ENCODE measurements around the gene COX6B1.
A peak's percentile ranks its signal among the peaks of the same experiment; 100 is the strongest.
"Not testable (repeated sequence)": the region's sequence is repeated elsewhere in the genome, so short reads cannot be mapped to it uniquely, and the experiment has no call there.

Gene COX6B1

DNA sequence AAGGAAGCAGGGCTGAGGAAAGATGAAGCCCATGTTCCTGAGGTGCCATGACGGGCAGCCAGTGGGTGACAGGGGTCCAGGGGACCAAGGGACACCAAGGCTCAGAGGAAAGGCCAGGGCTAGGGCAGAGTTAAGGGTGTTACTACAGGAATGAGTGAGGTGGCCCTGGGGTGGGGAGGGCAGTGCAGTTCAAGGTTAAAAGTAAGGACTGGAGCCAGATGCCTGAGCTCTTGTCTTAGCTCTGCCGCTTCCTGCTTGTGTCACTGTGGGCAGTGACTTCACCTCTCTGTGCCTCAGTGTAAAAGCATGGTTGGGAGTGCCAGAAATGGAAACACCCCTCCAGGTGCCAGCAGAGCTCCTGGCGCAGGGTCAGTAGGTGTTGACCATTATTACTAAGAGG is 11.5 kb upstream of the COX6B1 start:
- no peak for DNase-seq

DNA sequence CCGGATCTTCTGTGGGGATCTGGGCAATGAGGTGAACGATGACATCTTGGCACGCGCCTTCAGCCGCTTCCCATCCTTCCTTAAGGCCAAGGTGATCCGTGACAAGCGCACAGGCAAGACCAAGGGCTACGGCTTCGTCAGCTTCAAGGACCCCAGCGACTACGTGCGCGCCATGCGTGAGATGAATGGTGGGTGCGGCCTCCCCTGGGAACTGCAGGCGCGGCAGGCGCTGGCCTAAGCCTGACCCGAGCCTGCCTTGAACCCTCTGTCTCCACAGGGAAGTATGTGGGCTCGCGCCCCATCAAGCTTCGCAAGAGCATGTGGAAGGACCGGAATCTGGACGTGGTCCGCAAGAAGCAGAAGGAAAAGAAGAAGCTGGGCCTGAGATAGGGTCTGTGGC is 11.0 kb upstream of the COX6B1 start:
- DNase-seq = no peak

DNA sequence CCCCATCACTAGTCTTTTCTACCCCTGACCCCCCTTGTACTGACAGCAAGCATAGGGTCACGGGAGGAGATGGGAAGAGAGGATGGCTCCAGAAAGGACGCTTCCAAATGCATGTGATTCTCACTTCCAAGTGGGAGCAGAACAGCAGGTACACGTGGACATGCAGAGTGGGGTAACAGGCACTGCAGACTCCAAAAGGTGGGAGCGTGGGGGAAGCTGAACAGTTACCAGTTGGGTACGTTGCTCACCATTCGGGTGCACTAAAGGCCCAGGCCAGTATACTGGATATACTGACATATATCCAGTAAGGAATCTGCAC is 8.8 kb upstream of the COX6B1 start:
- no peak for DNase-seq

DNA sequence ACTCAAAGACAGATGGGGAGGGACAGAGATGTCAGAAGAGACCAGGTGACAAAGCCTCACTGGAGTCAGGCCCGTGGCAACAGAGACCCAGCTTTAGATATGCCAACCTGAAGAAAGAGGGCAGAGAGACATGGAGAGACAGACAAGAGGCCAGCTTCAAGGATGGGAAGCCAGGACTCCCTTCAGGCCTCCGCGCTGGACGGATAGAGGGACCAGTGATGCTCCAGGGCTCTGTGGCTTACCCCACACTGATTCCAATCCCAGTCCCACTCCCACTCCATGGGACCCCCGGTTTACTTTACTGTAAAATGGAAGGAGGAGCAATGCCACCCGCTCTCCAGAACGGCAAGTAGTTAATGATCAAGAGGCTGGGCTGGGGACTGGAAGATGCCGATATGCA is 8.3 kb upstream of the COX6B1 start:
- no peak for DNase-seq

DNA sequence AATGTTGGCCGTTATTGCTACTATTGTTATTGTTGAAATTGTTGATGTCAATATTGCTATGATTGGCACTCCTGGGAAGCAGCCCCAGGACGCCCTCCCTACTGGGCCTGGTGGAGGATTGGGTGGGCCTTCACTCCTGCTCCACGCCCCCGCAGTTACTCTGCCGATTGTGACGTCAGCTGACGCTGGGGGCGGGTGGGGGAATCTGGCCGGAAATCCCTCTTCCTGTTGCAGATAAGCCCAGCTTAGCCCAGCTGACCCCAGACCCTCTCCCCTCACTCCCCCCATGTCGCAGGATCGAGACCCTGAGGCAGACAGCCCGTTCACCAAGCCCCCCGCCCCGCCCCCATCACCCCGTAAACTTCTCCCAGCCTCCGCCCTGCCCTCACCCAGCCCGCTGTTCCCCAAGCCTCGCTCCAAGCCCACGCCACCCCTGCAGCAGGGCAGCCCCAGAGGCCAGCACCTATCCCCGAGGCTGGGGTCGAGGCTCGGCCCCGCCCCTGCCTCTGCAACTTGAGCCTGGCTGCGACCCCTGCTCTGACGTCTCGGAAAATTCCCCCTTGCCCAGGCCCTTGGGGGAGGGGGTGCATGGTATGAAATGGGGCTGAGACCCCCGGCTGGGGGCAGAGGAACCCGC is 6.5 kb upstream of the COX6B1 start, which contains the start of gene ETV2:
ETV2 (plus strand) TSS at position 231 of the 637 bp plus-strand sequence. CDS start 716 bp downstream, outside the sequence.
- peak; percentile 53 for DNase-seq

DNA sequence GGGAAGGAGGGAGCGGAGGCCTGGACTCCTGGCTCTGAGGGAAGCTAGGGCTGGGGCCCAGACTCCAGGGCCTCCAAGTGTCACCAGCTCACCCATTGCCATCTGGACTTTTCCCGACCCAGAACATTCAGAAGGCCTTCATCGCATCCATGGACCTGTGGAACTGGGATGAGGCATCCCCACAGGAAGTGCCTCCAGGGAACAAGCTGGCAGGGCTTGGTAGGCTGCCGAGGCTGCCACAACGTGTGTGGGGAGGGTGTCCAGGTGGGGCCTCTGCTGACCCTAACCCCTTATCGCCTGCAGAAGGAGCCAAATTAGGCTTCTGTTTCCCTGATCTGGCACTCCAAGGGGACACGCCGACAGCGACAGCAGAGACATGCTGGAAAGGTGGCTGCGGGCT is 5.8 kb upstream of the COX6B1 start:
- no peak for DNase-seq

DNA sequence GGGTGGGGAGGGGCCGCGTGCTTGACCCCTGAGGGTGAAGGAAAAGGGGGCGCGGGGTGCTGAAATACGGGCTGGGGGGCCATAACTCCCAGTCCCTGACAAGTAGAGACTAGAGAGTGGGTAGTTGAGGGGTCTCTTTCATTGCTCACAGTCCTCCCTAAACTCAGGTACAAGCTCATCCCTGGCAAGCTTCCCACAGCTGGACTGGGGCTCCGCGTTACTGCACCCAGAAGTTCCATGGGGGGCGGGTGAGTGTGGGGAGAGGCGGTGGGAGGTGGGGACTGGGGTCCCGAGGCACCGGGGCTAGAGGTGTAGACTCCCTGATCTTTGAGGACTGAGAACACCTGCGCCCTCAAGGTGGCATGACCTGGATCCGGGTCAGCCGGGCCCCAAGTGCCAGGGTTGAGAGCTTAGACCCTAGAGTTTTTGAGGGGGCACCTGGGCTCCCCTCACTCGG is 5.3 kb upstream of the COX6B1 start:
- no peak for DNase-seq

DNA sequence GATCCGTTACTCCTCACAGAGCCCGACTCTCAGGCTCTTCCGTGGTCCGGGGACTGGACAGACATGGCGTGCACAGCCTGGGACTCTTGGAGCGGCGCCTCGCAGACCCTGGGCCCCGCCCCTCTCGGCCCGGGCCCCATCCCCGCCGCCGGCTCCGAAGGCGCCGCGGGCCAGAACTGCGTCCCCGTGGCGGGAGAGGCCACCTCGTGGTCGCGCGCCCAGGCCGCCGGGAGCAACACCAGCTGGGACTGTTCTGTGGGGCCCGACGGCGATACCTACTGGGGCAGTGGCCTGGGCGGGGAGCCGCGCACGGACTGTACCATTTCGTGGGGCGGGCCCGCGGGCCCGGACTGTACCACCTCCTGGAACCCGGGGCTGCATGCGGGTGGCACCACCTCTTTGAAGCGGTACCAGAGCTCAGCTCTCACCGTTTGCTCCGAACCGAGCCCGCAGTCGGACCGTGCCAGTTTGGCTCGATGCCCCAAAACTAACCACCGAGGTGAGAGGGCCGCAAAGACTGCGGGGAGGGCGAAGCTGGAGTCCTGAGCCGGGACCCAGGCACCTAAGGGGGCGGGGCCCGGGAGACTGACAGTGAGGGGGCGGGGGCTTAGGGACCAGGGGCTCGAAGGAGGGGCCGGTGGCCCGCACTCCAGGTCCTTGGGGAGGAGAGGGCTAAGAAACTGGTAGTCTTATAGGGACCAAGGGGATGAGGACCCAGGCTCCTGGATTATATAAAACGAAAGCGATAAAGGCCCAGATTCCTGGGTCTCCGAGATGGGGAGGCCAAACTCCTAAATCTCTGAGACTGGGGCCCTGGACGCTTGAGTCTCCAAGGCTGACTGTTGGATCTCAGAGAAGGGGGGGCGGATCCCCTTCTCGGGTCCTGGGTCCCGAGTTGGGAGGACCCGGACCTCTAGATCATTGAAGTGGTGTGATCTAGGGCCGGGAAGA is 4.6 kb upstream of the COX6B1 start:
- DNase-seq = peak; percentile 67

DNA sequence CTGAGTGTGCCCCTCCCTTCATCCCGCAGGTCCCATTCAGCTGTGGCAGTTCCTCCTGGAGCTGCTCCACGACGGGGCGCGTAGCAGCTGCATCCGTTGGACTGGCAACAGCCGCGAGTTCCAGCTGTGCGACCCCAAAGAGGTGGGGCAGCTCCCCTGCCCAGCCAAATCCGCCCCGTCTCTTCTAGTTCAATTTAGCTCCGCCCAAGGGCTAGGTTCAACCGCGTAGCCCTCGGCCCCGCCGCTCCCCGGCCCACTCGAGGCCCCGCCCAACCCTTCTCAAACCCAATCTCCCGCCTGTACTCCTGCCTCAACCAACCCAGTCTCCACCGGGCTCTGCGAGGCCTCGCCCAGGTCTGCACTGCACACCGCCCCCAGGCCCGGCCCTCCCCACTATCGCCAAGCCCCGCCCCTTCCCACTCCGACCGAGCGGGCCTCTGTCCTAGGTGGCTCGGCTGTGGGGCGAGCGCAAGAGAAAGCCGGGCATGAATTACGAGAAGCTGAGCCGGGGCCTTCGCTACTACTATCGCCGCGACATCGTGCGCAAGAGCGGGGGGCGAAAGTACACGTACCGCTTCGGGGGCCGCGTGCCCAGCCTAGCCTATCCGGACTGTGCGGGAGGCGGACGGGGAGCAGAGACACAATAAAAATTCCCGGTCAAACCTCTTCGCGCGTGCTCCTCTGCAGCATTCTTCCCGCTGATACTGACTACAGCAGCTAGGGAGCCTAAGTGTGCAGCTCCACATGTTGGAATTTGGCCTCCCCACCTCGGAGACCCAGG is 3.7 kb upstream of the COX6B1 start:
- peak; percentile 96 for DNase-seq

DNA sequence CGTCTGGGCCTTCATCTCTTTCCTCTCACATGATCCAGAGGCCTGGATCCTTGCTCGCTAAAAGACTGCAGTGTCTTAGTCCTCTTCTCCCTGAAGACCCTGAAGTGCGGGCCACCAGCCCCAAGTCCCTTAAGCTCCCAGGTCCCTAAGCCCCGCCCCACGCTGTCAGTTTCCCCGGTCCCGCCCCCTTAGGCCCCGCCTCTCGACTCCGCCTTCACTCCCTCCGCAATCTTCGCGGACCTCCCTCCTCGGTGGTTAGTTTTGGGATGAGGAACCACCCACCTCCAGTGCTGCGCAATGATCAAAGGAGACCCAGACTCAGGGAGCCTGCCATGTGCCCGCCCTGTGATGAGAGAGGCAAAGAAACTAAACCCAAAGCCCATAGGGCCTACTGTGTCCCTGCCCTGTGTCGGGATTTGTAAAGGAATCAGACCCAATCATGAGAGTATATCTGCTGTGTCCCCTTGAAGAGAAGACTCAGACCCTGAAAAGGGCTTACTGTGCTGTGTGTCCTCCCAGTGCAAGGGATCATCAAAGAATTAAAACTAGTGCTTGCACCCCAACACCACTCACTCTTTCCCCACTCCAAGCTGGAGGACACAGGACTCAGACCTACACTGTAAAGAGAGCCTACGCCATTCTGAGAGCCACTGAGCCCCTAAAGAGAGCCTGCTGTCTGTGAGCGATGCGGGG is 3.0 kb upstream of the COX6B1 start:
- DNase-seq = peak; percentile 74

DNA sequence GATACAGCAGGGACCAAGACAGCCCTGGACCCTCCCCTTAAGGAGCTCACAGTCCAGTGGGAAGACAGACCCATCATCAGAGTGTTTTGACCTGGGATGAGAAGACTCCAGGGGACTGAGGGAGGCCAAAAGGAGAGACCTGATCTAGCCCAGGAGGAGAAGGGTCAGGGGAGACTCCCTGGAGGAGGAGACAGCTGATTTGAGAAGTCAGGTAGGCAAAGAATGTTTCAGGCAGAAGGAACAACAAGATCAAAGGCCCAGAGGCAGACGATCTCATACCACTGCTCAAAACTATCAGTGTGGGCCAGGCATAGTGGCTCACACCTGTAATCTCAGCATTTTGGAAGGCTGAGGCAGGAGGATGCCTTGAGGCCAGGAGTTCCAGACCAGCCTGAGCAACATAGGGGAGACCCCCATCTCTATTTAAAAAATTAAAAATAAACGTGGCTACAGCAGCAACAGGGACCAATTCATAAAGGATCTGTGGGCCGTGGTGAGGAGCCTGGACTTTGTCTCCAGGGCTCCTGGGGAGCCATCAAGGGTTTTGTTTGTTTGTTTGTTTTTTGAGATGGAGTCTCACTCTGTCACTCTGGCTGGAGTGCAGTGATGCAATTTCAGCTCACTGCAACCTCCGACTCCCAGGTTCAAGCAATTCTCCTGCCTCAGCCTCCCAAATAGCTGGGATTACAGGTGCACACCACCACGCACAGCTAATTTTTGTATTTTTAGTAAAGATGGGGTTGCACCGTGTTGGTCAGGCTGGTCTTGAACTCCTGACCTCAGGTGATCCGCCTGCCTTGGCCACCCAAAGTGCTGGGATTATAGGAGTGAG is 2.2 kb upstream of the COX6B1 start:
- DNase-seq = no peak

DNA sequence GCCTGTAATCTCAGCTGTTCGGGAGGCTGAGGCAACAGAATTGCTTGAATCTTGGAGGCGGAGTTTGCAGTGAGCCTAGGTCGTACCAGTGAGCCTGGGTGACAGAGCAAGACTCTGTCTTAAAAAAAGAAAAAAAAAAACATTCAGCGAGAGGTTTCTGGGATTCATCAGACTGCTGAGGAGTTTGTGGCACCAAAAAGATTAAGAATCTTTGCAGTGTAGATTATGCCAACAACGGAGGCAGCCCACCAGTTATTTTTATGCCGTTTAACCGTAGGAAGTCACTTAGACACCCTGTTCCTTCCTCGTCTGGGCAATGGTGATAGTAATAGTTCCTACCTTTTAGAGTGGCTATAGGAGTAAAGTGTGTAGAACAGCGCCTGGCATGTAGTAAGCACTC is 2.5 kb downstream of the COX6B1 start:
- DNase-seq = no peak

DNA sequence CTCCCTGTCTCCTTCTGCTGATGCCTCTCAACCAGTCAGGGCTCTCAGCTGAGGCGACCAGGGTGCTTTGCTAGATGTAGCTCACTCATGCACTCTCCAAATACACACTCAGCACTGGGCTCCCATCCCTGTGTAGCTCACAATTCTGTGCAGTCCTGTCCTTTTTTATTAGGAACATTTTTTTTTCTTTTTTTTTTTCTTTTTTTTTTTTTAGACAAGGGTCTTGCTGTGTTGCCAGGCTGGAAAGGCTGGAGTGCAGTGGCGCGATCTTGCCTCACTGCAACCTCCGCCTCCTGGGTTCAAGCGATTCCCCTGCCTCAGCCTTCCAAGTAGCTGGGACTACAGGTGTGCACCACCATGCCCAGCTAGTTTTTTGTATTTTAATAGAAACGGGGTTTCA is 6.7 kb downstream of the COX6B1 start:
- DNase-seq = not testable (repeated sequence)

DNA sequence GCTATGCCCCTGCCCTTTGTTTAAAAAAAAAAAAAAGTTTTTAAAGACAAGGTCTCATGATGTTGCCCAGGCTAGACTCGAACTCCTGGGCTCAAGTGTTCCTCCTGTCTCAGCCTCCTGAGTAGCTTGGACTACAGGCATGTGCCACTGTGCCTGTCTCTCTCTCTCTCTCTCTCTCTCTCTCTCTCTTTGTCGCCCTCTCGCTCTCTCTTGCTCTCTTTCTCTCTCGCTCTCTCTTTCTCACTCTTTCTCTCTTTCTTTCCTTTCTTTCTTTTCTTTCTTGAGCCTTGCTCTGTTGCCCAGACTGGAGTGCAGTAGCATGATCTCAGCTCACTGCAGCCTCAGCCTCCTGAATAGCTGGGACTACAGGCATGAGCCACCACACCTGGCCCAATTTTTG is 7.5 kb downstream of the COX6B1 start:
- DNase-seq = no peak

DNA sequence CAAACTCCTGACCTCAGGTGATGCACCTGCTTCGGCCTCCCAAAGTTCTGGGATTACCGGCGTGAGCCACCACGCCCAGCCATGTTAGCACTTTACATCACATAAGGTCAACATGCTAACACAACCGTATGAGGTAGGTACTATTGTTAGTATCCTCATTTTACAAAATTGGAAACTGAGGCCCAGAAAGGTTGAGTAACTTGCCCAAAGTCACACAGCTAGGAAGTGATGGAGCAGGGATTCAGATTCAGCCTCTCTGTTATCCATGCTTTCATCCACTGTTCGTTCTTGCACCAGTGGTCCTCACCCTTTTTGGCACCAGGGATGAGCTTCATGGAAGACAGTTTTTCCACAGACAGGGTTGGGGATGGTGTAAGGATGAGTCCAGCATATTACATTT is 8.6 kb downstream of the COX6B1 start:
- DNase-seq = no peak

DNA sequence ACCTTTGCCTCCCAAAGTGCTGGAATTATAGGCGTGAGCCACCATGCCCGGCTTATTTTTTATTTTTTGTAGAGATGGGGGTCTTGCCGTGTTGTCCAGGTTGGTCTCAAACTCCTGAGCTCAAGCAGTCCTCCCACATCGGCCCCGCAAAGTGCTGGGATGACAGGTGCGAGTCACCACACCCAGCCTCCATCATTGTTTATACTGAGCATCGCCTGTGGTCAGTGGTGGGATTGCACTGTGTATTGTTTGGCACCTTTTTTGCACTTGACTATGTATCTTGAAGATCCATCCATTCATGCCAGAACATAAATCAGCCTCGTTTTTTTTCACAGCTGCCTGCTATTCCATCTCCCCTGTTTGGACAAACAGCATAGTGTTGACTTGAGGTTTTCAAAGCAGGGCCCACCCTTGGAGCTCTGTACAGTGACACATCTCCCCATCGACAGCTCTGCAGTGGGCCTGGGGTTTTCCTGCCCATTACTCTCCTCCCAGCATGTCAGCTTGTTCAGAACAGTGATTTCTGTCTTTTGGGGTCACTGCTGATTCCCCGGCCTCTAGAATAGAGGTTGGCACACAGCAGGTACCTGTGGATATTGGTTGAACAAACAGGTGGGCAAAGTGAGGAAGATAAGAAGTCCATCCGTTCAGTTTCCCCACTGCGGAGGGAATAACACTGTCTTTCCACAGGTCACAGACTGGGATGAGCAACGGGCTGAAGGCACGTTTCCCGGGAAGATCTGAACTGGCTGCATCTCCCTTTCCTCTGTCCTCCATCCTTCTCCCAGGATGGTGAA is 10.0 kb downstream of the COX6B1 start:
- no peak for DNase-seq

DNA sequence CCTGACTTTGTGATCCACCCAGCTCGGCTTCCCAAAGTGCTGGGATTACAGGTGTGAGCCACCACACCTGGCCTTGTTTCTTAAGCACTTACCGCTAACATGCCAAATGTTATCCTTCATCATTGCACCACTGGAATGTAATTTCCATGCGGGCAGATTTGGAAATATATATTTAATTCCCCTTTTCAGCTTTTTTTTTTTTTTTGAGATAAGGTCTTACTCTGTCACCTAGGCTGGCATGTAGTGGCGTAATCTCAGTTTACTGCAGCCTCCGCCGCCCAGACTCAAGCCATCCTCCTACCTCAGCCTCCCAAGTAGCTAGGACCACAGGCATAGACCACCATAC is 13.8 kb downstream of the COX6B1 start:
- DNase-seq = no peak

DNA sequence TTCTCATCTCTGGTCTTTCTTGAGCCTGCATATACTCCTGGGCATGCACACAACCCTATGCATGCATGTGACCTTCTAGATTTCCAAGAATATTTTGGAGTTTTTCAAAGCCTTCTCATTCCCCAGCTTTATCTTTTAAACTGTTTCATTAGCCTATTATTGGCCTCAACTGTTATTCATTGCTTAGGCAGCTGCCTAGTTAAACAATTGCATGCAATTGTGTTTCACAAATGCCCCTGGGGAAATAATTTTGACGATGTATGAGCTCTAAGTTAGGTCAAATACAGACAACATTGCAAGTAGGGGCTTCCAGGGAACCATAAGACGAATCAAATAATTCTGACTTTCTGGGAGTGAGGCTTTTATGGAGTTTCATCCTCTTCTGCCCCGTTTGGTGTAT is 15.9 kb downstream of the COX6B1 start:
- no peak for DNase-seq

DNA sequence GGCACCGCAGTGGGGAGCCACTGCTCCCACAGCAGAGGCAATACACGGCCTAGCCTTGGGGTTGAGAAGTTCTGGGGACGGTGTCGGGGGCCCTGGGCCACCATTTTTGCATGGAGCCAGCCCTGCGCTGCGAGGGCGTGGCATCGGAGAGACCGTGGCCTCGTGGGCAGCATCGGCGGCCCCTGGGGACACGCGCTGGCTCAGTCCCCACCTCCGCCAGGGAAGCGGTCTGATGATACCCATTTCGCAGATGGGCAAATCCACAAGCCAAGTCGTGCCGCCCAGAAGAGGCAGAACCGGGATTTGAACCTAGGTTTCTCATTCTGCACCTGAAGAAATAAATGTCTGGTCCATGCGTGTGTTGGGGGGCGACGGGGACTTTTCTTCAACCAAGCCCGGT is 17.0 kb downstream of the COX6B1 start:
- DNase-seq = no peak

DNA sequence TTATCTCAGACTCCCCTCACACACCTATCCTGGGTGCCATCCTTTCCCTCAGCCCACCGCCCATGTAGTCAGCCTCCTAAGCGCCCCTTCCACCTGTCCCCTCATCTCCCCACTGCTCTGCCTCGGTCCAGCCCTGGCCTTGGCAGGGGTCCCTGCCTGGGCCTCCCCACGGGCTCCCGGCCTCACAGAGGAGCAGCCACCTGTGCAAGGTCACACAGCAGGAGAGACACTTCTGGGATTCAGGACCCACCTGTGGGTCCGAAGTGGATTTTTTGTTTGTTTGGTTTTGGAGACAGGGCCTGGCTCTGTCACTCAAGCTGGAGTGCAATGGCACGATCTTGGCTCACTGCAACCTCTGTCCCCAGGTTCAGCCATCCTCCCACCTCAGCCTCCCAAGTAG is 17.5 kb downstream of the COX6B1 start:
- DNase-seq = no peak

DNA sequence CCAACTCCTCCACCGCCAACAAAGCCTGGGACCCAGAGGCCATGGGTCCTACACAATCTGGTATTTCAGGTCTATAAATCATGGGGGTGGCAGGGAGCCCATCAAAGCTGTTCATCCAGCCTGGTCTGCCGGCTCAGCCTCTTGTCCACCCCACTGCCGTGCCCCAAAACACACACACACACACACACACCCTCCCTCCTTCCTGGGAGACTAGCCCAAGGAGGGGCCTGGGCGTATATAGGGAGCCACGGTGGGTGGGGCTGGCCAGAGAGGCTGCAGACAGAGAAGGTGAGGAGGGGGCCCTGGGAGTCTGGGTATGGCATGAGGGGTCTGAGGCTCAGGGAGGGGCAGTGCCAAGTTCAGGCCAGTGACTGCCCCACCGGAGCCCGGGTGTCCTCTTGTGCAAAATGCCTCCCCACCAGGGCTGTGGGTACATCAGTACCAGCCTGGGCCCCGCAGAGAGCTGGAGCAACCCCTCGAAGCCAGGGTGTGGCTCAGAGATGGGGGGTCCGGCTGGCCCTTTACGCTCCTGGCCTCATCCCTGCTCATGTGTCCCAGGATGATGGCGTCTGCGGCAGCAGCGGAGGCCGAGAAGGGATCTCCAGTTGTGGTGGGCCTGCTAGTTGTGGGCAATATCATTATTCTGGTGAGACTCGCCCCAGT is 18.3 kb downstream of the COX6B1 start, which contains the start of gene UPK1A:
UPK1A (plus strand) TSS at position 267 of the 663 bp plus-strand sequence; CDS start at position 563, 296 bp downstream.
- DNase-seq = no peak

Data from inflammatory macrophage treated with lipopolysaccharide for 4 hours (primary cell).